HCT116 (cell line): ENCODE data around the gene NFKBIL1. TPM values are rescaled to one million over a fixed set of nuclear protein-coding genes. Genes with fewer than 3 reads are reported as not detected.
"Not testable (repeated sequence)": the region's sequence is repeated elsewhere in the genome, so short reads cannot be mapped to it uniquely, and the experiment has no call there.

Experiments used
- ATAC-seq: fragments of 200-7000 bp; cut with Tn5 transposase; 2 replicates; pipeline ENCODE4 v1.9.1; 2020; ENCODE audit warnings: mild to moderate bottlenecking, moderate library complexity
- BruUV-seq: library from RNA; stranded (reverse); fragments of 400-500 nt; replicated peaks from 2 replicates; lab custom pipeline; 2021; lab: Mats Ljungman, UMichigan
- CTCF ChIA-PET: fragments of 300-600 bp; sonication (Branson Sonifier 250); formaldehyde crosslinking; loops from one replicate; lab custom pipeline; 2021; ENCODE audit warnings: antibody characterized with exemption; lab: Charles Lee
- POLR2A ChIA-PET: fragments of 300-600, 350-600 bp; sonication (Branson Sonifier 250); formaldehyde crosslinking; loops from one replicate; lab custom pipeline; 2021; ENCODE audit warnings: antibody characterized with exemption; lab: Charles Lee
- RAD21 ChIA-PET, 2 experiments: fragments of 300-600 bp; sonication (Branson Sonifier 250); formaldehyde crosslinking; loops; one replicate each; lab custom pipeline; 2023; ENCODE audit warnings: low total read pairs in 2 of 2; ENCODE audit not compliant: uncharacterized antibody in 2 of 2, unreplicated experiment in 2 of 2, low non-redundant PET in 1 of 2; lab: Charles Lee
- DNase-seq: peaks from one replicate; pipeline ENCODE4 v3.0.0-alpha.2; 2010; ENCODE audit warnings: low read depth, low spot score
- H2AFZ ChIP-seq: fragments of 200-600 bp; shearing (Covaris generic), sonication (generic); 2 replicates; pipeline ENCODE4 v1.6.1; 2017; ENCODE audit warnings: low read depth, mixed run types, mixed read lengths, antibody characterized with exemption, low read length; ENCODE audit not compliant: poor library complexity, severe bottlenecking
- H3K27ac ChIP-seq: 2 replicates; pipeline ENCODE4 v1.5.1; 2012; ENCODE audit warnings: low read depth, low read length
- H3K27me3 ChIP-seq: fragments of 200-600 bp; sonication (generic); 2 replicates; pipeline ENCODE4 v1.6.1; 2016; ENCODE audit warnings: mixed run types, low read length, mixed read lengths; ENCODE audit not compliant: insufficient read depth
- H3K36me3 ChIP-seq, 2 experiments: fragments of 200-500 bp in 1 of 2; fragments of 200-600 bp in 1 of 2; sonication (Bioruptor generic) in 1 of 2; sonication (generic) in 1 of 2; 2 replicates each; pipeline versions ENCODE4 v1.5.1 to v1.6.1; 2014 to 2016; ENCODE audit warnings: low read length in 2 of 2, inconsistent platforms in 1 of 2, mixed read lengths in 1 of 2, mixed run types in 1 of 2; ENCODE audit not compliant: insufficient read depth in 2 of 2, control insufficient read depth in 1 of 2
- H3K4me1 ChIP-seq, 2 experiments: fragments of 200-600 bp in 1 of 2; sonication (generic) in 1 of 2; 2 replicates each; pipeline versions ENCODE4 v1.5.1 to v1.6.1; 2012 to 2017; ENCODE audit warnings: low read length in 2 of 2, inconsistent platforms in 1 of 2, mild to moderate bottlenecking in 1 of 2, mixed read lengths in 1 of 2, mixed run types in 1 of 2, moderate library complexity in 1 of 2; ENCODE audit not compliant: insufficient read depth in 2 of 2, control insufficient read depth in 1 of 2
- H3K4me2 ChIP-seq: fragments of 200-600 bp; sonication (generic); 2 replicates; pipeline ENCODE4 v1.6.1; 2017; ENCODE audit warnings: mixed run types, low read length, mixed read lengths
- H3K4me3 ChIP-seq, 2 experiments: fragments of 200-600 bp in 1 of 2; sonication (generic) in 1 of 2; replicated peaks in 1 of 2; 2 replicates each; pipeline ENCODE4 v1.5.1; 2011 to 2016; ENCODE audit warnings: low read length in 2 of 2, control low read depth in 1 of 2, low read depth in 1 of 2, mild to moderate bottlenecking in 1 of 2, mixed read lengths in 1 of 2, mixed run types in 1 of 2
- H3K79me2 ChIP-seq: fragments of 200-600 bp; sonication (generic); 2 replicates; pipeline ENCODE4 v1.6.1; 2017; ENCODE audit warnings: mild to moderate bottlenecking, mixed run types, low read length, moderate library complexity, mixed read lengths; ENCODE audit not compliant: insufficient read depth
- H3K9ac ChIP-seq: fragments of 200-600 bp; sonication (generic); 2 replicates; pipeline ENCODE4 v1.6.1; 2016; ENCODE audit warnings: low read length, mixed read lengths
- H3K9me2 ChIP-seq: fragments of 200-600 bp; sonication (generic), shearing (Covaris generic); 2 replicates; pipeline ENCODE4 v1.6.1; 2017; ENCODE audit warnings: mixed run types, mild to moderate bottlenecking, moderate library complexity; ENCODE audit not compliant: insufficient read depth
- H3K9me3 ChIP-seq, 2 experiments: fragments of 200-500 bp in 1 of 2; fragments of 200-600 bp in 1 of 2; sonication (Bioruptor generic) in 1 of 2; sonication (generic) in 1 of 2; 2 replicates each; pipeline ENCODE4 v1.6.1; 2014 to 2017; ENCODE audit warnings: low read length in 2 of 2, mixed read lengths in 2 of 2, inconsistent platforms in 1 of 2, low read depth in 1 of 2, mild to moderate bottlenecking in 1 of 2, mixed run types in 1 of 2, moderate library complexity in 1 of 2; ENCODE audit not compliant: control insufficient read depth in 1 of 2, insufficient read depth in 1 of 2
- H4K20me1 ChIP-seq: fragments of 200-600 bp; sonication (generic), shearing (Covaris generic); 2 replicates; pipeline ENCODE4 v1.6.1; 2017; ENCODE audit warnings: mixed run types, mild to moderate bottlenecking, moderate library complexity; ENCODE audit not compliant: insufficient read depth
- CBX3 ChIP-seq: IDR thresholded peaks from 2 replicates; pipeline ENCODE4 v1.6.1; 2012; ENCODE audit warnings: low read depth
- ELF1 ChIP-seq: IDR thresholded peaks from 2 replicates; pipeline ENCODE4 v1.6.1; 2012; ENCODE audit warnings: low read depth, borderline replicate concordance
- FOSL1 ChIP-seq: IDR thresholded peaks from 2 replicates; pipeline ENCODE4 v1.6.1; 2012; ENCODE audit warnings: low read depth
- POLR2A ChIP-seq: IDR thresholded peaks from 2 replicates; pipeline ENCODE4 v1.7.0; 2011; ENCODE audit warnings: borderline replicate concordance; ENCODE audit not compliant: insufficient read depth, insufficient read length; ENCODE audit errors: extremely low read depth
- POLR2AphosphoS5 ChIP-seq: IDR thresholded peaks from 2 replicates; pipeline ENCODE4 v1.6.1; 2011; ENCODE audit warnings: mild to moderate bottlenecking, low read depth, low read length, moderate library complexity
- RAD21 ChIP-seq: IDR thresholded peaks from 2 replicates; pipeline ENCODE4 v1.6.1; 2012; ENCODE audit warnings: low read depth, mild to moderate bottlenecking
- SP1 ChIP-seq: IDR thresholded peaks from 2 replicates; pipeline ENCODE4 v1.6.1; 2012; ENCODE audit warnings: low read depth
- TCF7L2 ChIP-seq: IDR thresholded peaks from 2 replicates; pipeline ENCODE4 v1.7.0; 2011; ENCODE audit warnings: borderline replicate concordance, inconsistent platforms; ENCODE audit not compliant: insufficient read depth, insufficient read length; ENCODE audit errors: extremely low read depth
- YY1 ChIP-seq: IDR thresholded peaks from 2 replicates; pipeline ENCODE4 v1.6.1; 2011; ENCODE audit warnings: low read length, low read depth, moderate library complexity, mild to moderate bottlenecking; ENCODE audit not compliant: insufficient replicate concordance; ENCODE audit errors: extremely low read depth
- ZFX ChIP-seq: fragments of 450-650 bp; IDR thresholded peaks from 2 replicates; pipeline ENCODE4 v1.6.1; 2017
- intact Hi-C: fragments of 100-400 bp; cut with micrococcal nuclease; formaldehyde crosslinking; loops from 2 replicates; pipeline ENCODE4 v1.10.0; 2022
- total RNA-seq: library from RNA; stranded (reverse); gene quantifications from one replicate; pipeline ENCODE4 v1.2.1, GENCODE V29; 2021; ENCODE audit not compliant: unreplicated experiment
- TF ChIP-seq, protein P1 (sequence below), 3 experiments: fragments of 200-600 bp in 1 of 3; sonication (generic) in 1 of 3; IDR thresholded peaks in 2 of 3; conservative IDR thresholded peaks in 1 of 3; 2 replicates each; pipeline ENCODE4 v1.5.1; 2012 to 2017; ENCODE audit warnings: low read depth in 2 of 3, low read length in 2 of 3, antibody characterized with exemption in 1 of 3, borderline replicate concordance in 1 of 3, control low read depth in 1 of 3, mild to moderate bottlenecking in 1 of 3, mixed read lengths in 1 of 3, mixed run types in 1 of 3, moderate library complexity in 1 of 3; ENCODE audit not compliant: insufficient read depth in 1 of 3

Gene NFKBIL1
- total RNA-seq, 1 experiment from 2014 or later: 26.6 TPM

DNA sequence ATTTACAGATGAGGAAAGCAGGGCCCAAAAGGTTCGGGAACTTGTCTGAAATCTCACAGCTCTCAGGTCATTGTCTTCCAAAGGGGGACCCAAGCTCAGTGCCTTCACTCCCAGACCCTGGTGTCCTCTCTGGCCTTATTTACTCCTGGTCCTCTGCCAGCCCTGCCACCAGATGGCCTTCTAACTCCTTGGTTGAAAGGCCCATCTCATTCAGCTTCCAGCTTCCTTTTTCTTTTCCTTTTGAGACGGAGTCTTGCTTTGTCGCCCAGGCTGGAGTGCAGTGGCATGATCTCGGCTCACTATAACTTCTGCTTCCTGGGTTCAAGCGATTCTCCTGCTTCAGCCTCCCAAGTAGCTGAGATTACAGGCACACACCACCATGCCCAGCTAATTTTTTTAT lies 4.0 kb downstream of the NFKBIL1 start:
- TF ChIP-seq, protein P1, sequence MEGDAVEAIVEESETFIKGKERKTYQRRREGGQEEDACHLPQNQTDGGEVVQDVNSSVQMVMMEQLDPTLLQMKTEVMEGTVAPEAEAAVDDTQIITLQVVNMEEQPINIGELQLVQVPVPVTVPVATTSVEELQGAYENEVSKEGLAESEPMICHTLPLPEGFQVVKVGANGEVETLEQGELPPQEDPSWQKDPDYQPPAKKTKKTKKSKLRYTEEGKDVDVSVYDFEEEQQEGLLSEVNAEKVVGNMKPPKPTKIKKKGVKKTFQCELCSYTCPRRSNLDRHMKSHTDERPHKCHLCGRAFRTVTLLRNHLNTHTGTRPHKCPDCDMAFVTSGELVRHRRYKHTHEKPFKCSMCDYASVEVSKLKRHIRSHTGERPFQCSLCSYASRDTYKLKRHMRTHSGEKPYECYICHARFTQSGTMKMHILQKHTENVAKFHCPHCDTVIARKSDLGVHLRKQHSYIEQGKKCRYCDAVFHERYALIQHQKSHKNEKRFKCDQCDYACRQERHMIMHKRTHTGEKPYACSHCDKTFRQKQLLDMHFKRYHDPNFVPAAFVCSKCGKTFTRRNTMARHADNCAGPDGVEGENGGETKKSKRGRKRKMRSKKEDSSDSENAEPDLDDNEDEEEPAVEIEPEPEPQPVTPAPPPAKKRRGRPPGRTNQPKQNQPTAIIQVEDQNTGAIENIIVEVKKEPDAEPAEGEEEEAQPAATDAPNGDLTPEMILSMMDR (IDR thresholded peaks at IDR 0.05 in 2 of 3, conservative IDR thresholded peaks at IDR 0.05 in 1 of 3; ENCODE audit: borderline replicate concordance in 1 of 3, insufficient read depth in 1 of 3, low read depth in 2 of 3, low read length in 2 of 3): peak in 2 of 3 experiments; percentile 36 to 39; a peak in 2 of 6 replicates
- not testable (repeated sequence) for H3K4me3 ChIP-seq, H3K9me3 ChIP-seq, DNase-seq, H3K9ac ChIP-seq, H2AFZ ChIP-seq, H3K27me3 ChIP-seq, H3K9me2 ChIP-seq, H4K20me1 ChIP-seq, H3K27ac ChIP-seq, ATAC-seq, BruUV-seq, H3K4me2 ChIP-seq
- ChIA-PET POLR2A (interaction anchor here (1.1 to 1.8 kb wide), 2 partner anchors 10 to 47 kb away, joined by 5 to 6 read pairs; partner anchors contain the start of gene DDX39B), RAD21 (interaction anchor here in 1 of 2 experiments (0.9 to 1.3 kb wide), 2 partner anchors 45 to 47 kb away, joined by 4 to 6 read pairs; no protein-coding TSS in a partner anchor), CTCF (interaction anchor here (1.0 to 2.1 kb wide), 4 partner anchors 35 to 51 kb away, joined by 3 to 52 read pairs (median 9); partner anchors contain the start of gene LST1)
- peaks cover 23% of the 10 kb centered on the region for H3K79me2 ChIP-seq
- intact Hi-C loops: loop anchor here (1.0 kb wide), 1 partner anchor 47 kb away; no protein-coding TSS in a partner anchor
- peaks cover 8 to 17% of the 10 kb centered on the region in 2 experiments for H3K4me1 ChIP-seq
- peaks cover 4 to 16% of the 10 kb centered on the region in 2 experiments; a peak in 2 of 4 replicates for H3K36me3 ChIP-seq

DNA sequence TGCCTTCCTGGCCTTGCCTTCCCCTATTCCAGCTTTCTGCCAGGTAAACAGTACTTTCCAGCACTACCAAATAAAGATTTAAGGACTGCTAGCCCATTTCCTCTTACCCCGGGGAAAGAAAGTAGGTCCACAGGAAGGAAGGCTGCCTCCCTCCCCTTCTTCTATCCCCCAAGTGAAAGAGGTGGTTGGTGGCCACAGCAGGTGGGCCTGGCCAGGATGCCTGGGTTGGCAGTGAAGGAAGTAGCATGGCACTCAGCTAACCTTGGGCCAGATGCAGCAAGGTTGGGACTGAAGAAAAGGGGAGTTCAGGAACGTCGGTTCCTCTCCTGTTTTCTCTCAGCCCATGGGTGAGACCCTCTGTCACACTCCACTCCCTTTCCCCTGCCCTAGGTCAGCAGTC lies 8.9 kb downstream of the NFKBIL1 start:
- Histone ChIP-seq H3K9me2 (no peaks in the 10 kb centered on the region), H3K9me3 (no peaks in the 10 kb centered on the region), H3K4me3 (no peak overlapping the region), H3K9ac (no peak overlapping the region), H3K79me2 (peaks cover 6% of the 10 kb centered on the region; the same call in 1 of the 2 replicates), H3K36me3 (peaks cover 19 to 20% of the 10 kb centered on the region in 2 experiments), H3K27me3 (no peaks in the 10 kb centered on the region), H4K20me1 (no peaks in the 10 kb centered on the region), H3K4me2 (no peak overlapping the region), H3K4me1 (peaks cover 5 to 24% of the 10 kb centered on the region in 2 experiments; a peak in 3 of 4 replicates), H3K27ac (no peak overlapping the region), H2AFZ (no peak overlapping the region)
- CTCF ChIA-PET: no interaction called here
- POLR2A ChIA-PET: no interaction called here
- TF ChIP-seq ELF1 (no peak), RAD21 (no peak), ZFX (no peak), YY1 (no peak), CBX3 (no peak), FOSL1 (no peak), TCF7L2 (no peak), SP1 (no peak), POLR2A (no peak), POLR2AphosphoS5 (no peak)
- intact Hi-C loops: no loop called here
- no peak for ATAC-seq
- RAD21 ChIA-PET: no interaction called here
- no TSS peak for BruUV-seq
- no peak for DNase-seq
